ENCODE data around the gene KIAA0319L. TPM values are rescaled to one million over a fixed set of nuclear protein-coding genes. Genes with fewer than 3 reads are reported as not detected.

Gene KIAA0319L
- total RNA-seq, 6 experiments from 2014 or later = 30.5 to 39.0 (median 31.8) TPM

DNA sequence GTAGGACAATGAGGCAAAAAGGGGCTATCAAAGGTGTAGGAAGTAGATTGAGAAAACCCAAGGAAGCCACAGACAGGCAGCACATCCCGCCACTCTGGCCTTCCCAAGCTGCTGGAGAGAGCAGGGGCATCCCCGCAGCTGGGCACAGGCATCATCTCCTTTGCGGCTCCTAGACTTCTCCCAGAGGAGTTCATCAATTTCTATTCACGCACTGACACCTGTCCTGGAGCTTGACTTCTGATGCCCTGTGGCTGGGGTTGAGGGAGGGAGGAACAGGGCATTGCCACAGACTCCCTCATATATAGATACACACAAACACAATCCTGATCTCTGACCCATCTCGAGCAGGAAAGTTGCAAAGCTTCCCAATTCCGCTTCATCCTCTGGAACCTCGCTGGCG, 14.1 kb upstream of the KIAA0319L start:
- no peaks in the 10 kb centered on the region for H3K9me3 Mint-ChIP-seq
- peaks cover 23% of the 10 kb centered on the region for H3K27me3 Mint-ChIP-seq (ENCODE audit: insufficient read depth)
- peaks cover 54% of the 10 kb centered on the region for H3K4me1 Mint-ChIP-seq (ENCODE audit: low read depth)
- TF ChIP-seq, protein P1, sequence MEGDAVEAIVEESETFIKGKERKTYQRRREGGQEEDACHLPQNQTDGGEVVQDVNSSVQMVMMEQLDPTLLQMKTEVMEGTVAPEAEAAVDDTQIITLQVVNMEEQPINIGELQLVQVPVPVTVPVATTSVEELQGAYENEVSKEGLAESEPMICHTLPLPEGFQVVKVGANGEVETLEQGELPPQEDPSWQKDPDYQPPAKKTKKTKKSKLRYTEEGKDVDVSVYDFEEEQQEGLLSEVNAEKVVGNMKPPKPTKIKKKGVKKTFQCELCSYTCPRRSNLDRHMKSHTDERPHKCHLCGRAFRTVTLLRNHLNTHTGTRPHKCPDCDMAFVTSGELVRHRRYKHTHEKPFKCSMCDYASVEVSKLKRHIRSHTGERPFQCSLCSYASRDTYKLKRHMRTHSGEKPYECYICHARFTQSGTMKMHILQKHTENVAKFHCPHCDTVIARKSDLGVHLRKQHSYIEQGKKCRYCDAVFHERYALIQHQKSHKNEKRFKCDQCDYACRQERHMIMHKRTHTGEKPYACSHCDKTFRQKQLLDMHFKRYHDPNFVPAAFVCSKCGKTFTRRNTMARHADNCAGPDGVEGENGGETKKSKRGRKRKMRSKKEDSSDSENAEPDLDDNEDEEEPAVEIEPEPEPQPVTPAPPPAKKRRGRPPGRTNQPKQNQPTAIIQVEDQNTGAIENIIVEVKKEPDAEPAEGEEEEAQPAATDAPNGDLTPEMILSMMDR (IDR thresholded peaks at IDR 0.05) = no peak
- no peak overlapping the region for H3K27ac Mint-ChIP-seq
- no peak for DNase-seq
- no peak overlapping the region; the same call in 1 of the 2 replicates for H3K4me3 Mint-ChIP-seq
- no peaks in the 10 kb centered on the region for H3K36me3 Mint-ChIP-seq (ENCODE audit: low read depth)

DNA sequence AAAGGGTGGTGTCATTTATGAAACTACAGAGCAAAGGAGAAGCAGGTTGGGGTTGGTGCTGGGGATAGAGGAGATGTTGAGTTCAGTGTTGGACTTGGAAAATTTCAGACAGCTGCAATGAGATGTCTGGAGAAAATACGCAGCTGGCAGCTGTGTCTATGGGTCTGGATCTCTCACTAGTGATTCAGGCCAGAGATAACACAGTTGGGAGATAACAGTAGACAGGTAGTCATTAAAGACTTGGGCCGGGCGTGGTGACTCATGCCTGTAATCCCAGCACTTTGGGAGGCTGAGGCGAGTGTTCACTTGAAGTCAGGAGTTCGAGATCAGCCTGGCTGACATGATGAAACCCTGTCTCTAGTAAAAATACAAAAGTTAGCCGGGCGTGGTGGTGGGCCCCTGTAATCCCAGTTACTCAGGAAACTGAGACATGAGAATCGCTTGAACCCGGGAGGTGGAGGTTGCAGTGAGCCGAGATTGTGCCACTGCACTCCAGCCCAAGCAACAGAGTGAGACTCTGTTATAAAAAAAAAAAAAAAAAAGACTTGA, 13.5 kb upstream of the KIAA0319L start:
- no peak overlapping the region for H3K4me3 Mint-ChIP-seq
- TF ChIP-seq, protein P1 (IDR thresholded peaks at IDR 0.05) = no peak
- peaks cover 48% of the 10 kb centered on the region for H3K4me1 Mint-ChIP-seq (ENCODE audit: low read depth)
- no peaks in the 10 kb centered on the region for H3K36me3 Mint-ChIP-seq (ENCODE audit: low read depth)
- DNase-seq = no peak
- no peaks in the 10 kb centered on the region for H3K9me3 Mint-ChIP-seq
- peak overlapping the region; percentile 11 for H3K27ac Mint-ChIP-seq
- peaks cover 19% of the 10 kb centered on the region for H3K27me3 Mint-ChIP-seq (ENCODE audit: insufficient read depth)

DNA sequence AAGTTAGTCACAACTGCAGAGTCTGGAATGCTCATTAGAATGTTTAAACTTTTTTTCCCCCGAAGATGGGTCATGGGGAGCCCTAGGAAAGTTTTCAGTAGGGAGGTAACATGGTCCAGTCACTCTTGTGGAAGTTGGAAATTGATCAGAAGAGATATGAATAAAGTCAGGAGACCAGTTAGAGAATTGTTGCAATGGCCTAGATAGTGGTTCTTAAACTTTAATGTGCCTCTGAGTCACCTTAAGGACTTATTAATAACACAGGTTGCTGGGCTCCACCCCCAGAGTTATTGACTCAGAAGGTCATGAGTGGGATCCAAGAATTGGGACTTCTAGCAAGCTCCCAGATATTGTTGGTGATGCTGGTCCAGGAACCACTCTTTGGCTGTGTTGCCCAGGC, 12.7 kb upstream of the KIAA0319L start:
- Mint-ChIP-seq H3K4me1 (ENCODE audit: low read depth) (peaks cover 48% of the 10 kb centered on the region), H3K36me3 (ENCODE audit: low read depth) (no peaks in the 10 kb centered on the region), H3K27me3 (ENCODE audit: insufficient read depth) (peaks cover 13% of the 10 kb centered on the region; the same call in 1 of the 2 replicates), H3K9me3 (no peaks in the 10 kb centered on the region), H3K4me3 (no peak overlapping the region), H3K27ac (peak overlapping the region; percentile 19)
- TF ChIP-seq, protein P1 (IDR thresholded peaks at IDR 0.05) = no peak
- peak; percentile 70 for DNase-seq

DNA sequence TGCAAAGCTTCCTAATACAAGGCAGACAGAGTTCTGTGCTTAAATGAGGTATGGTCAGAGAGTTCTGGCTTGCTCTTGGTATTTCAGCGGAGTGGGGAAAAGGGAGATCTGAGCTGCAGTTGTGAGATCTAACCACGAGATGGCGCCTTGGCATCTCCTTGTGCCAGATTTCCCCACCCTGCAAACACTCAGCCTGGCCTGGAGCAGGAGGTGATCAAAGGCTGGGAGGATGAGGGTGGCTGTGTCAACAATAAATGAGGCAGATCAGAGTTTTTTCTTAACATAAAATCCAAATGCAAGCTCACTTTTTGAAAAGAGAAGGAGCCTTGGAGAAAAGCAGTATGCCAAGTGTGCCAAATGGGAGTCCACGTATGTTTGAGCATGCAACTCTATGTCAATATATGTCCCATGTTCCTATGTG, 11.8 kb upstream of the KIAA0319L start:
- H3K4me1 Mint-ChIP-seq (ENCODE audit: low read depth) = peaks cover 58% of the 10 kb centered on the region
- TF ChIP-seq, protein P1 (IDR thresholded peaks at IDR 0.05) = peak; percentile 95

DNA sequence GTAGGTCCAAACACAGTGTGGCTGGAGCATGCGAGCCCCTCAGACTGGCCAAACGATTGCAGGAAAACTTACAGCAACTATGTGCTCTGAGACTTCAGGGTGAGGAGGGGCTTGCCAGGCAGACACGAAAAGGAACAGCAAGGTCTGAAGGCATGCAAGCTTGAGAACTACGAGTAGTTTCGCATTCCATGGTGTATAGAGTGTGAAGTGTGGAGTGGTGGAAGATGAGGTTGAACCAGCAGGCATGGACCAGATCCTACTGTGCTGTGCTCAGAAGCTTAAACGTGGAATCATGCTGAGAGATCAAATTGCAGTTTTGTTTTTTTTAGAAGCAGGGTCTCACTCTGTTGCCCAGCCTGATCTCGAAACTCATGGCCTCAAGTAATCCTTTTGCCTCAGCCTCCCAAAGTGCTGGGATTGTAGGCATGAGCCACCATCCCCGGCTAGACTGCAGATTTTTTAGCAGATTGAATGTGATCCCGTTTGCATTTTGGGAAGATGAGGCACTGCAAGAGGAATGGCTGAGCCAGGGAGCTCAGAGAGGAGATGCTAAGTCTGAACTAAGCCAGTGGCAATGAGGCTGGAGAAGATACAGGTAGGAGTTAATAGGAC, 10.8 kb upstream of the KIAA0319L start:
- Mint-ChIP-seq H3K4me3 (no peak overlapping the region), H3K27ac (no peak overlapping the region), H3K9me3 (no peaks in the 10 kb centered on the region), H3K4me1 (ENCODE audit: low read depth) (peaks cover 59% of the 10 kb centered on the region), H3K36me3 (ENCODE audit: low read depth) (no peaks in the 10 kb centered on the region), H3K27me3 (ENCODE audit: insufficient read depth) (peaks cover 9% of the 10 kb centered on the region; the same call in 1 of the 2 replicates)
- DNase-seq = no peak
- TF ChIP-seq, protein P1 (IDR thresholded peaks at IDR 0.05) = no peak

More for the DNA sequence above, 11.8 kb upstream of the KIAA0319L start:
- Mint-ChIP-seq H3K9me3 (no peaks in the 10 kb centered on the region), H3K4me3 (no peak overlapping the region), H3K27ac (no peak overlapping the region; the same call in 1 of the 2 replicates), H3K27me3 (ENCODE audit: insufficient read depth) (peaks cover 9% of the 10 kb centered on the region; the same call in 1 of the 2 replicates), H3K36me3 (ENCODE audit: low read depth) (no peaks in the 10 kb centered on the region)
- DNase-seq = peak; percentile 51

Measured in HFFc6 (cell line).